T follicular helper cell (primary cell): ENCODE data around the gene PSMD3.

ENCODE experiments used
- DNase-seq: peaks from one replicate; pipeline ENCODE4 v3.0.0-alpha.2; 2020; ENCODE audit warnings: low read depth

The PSMD3 gene

GRCh38 chr17:39960524-39961041, 20.0 kb upstream of the PSMD3 start:
- no peak for DNase-seq

GRCh38 chr17:39962642-39963220, 17.9 kb upstream of the PSMD3 start, which contains the start of gene GSDMA:
Gene GSDMA, plus strand, starts transcription at chr17:39963004. Its CDS starts 2,684 bp downstream, at chr17:39965688.
- no peak for DNase-seq

GRCh38 chr17:39963829-39964228, 16.8 kb upstream of the PSMD3 start:
- DNase-seq, result peak; percentile 25

GRCh38 chr17:39965017-39965699, 15.4 kb upstream of the PSMD3 start:
- DNase-seq, result no peak

- DNase-seq, result no peak
Observed at GRCh38 chr17:39966771-39967170, 13.8 kb upstream of the PSMD3 start.

GRCh38 chr17:39968761-39969160, 11.8 kb upstream of the PSMD3 start:
- DNase-seq, result no peak

- DNase-seq, result no peak
Observed at GRCh38 chr17:39969375-39969774, 11.2 kb upstream of the PSMD3 start.

- DNase-seq, result no peak
Observed at GRCh38 chr17:39970157-39970692, 10.4 kb upstream of the PSMD3 start.

GRCh38 chr17:39971076-39971603, 9.5 kb upstream of the PSMD3 start:
- DNase-seq, result no peak

GRCh38 chr17:39972271-39972670, 8.3 kb upstream of the PSMD3 start:
- DNase-seq, result no peak

- no peak for DNase-seq
Observed at GRCh38 chr17:39973496-39973895, 7.1 kb upstream of the PSMD3 start.

- no peak for DNase-seq
Observed at GRCh38 chr17:39974433-39974832, 6.2 kb upstream of the PSMD3 start.

- DNase-seq, result no peak
Observed at GRCh38 chr17:39975801-39976200, 4.8 kb upstream of the PSMD3 start.

GRCh38 chr17:39979016-39979670, 1.5 kb upstream of the PSMD3 start:
- no peak for DNase-seq

- no peak for DNase-seq
Observed at GRCh38 chr17:39979893-39980350, 685 bp upstream of the PSMD3 start.

GRCh38 chr17:39981207-39981741, 667 bp downstream of the PSMD3 start:
- no peak for DNase-seq

GRCh38 chr17:39981766-39982375, 1.3 kb downstream of the PSMD3 start:
- DNase-seq, result no peak

GRCh38 chr17:39988206-39988810, 7.7 kb downstream of the PSMD3 start:
- DNase-seq, result no peak

GRCh38 chr17:39994448-39994847, 13.8 kb downstream of the PSMD3 start:
- no peak for DNase-seq

GRCh38 chr17:39995438-39995837, 14.8 kb downstream of the PSMD3 start:
- DNase-seq, result no peak

GRCh38 chr17:39996162-39996561, 15.6 kb downstream of the PSMD3 start:
- DNase-seq, result no peak
